Measurements from ENCODE around the gene HOXA2.

Gene HOXA2

DNA sequence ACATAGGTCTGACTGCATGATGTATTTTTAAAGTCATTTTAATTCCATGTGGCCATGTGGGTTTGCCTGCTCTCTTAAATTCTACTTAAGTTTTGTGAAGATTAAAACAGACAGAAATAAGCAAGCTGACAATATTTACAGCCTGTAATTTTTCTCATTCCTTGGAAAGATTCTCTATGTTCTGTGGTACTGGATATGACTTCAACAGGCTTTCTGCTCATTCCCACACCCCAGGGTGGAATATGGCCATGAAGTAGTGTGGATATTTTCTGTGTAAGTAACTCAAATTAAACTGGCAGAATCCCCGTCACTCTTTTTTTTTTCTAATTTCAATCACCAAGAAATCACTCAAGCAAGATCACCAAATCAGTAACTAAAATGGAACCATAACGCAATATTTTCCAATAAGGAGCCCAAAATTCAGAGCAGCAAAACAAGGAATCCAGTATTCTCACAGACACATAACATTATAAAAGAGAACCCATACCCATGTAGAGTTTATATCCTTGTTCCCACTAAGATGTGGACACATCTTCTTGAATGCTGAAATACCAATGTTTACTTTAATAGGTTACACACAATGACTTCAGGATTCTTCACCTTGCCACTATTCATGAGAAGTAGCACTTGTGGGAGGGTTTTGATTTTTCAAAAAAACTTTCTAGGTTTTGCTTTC lies 35.3 kb upstream of the HOXA2 start:
- H2BK15ac ChIP-seq (replicated peaks; ENCODE audit: low read depth), result no peak overlapping the region
- H3K4me2 ChIP-seq (ENCODE audit: low read length), result no peak overlapping the region
- no peak overlapping the region for H3K23ac ChIP-seq (ENCODE audit: low read length)
- WGBS (ENCODE audit: extremely low coverage, insufficient coverage, low lambda C conversion rate), result no CpG with 5 or more reads among the region's 2 CpGs
- no peak overlapping the region for H2BK120ac ChIP-seq (ENCODE audit: low read depth, low read length)
- no peak overlapping the region for H4K5ac ChIP-seq (ENCODE audit: low read length)
- no peak overlapping the region for H3K4me3 ChIP-seq (ENCODE audit: low read length)
- H3K9ac ChIP-seq (ENCODE audit: low read length), result no peak overlapping the region
- H3K4me1 ChIP-seq (ENCODE audit: control insufficient read depth, low read depth, low read length), result no peaks in the 10 kb centered on the region
- H3K79me2 ChIP-seq (ENCODE audit: control insufficient read depth, insufficient read depth, low read length), result no peaks in the 10 kb centered on the region
- no peak overlapping the region for H4K8ac ChIP-seq (ENCODE audit: low read depth, low read length)
- H2AK5ac ChIP-seq (ENCODE audit: low read length), result no peak overlapping the region
- peaks cover 96% of the 10 kb centered on the region for H3K27me3 ChIP-seq (ENCODE audit: insufficient read depth, low read length, poor library complexity)
- no peaks in the 10 kb centered on the region for H3K79me1 ChIP-seq (ENCODE audit: low read length)
- H2BK5ac ChIP-seq (ENCODE audit: low read length), result no peak overlapping the region
- H3K27ac ChIP-seq (ENCODE audit: low read depth, low read length), result no peak overlapping the region
- no peak overlapping the region for H3K4ac ChIP-seq (ENCODE audit: low read depth, low read length)
- no peak for DNase-seq
- H3K18ac ChIP-seq (ENCODE audit: low read length), result no peak overlapping the region
- H3K56ac ChIP-seq (ENCODE audit: low read length), result no peak overlapping the region
- H3K36me3 ChIP-seq (ENCODE audit: control insufficient read depth, insufficient read depth, low read length), result no peaks in the 10 kb centered on the region

GRCh38 chr7:27134392-27134791 lies 31.9 kb upstream of the HOXA2 start:
- Histone ChIP-seq H3K4me3 (ENCODE audit: low read length) (no peak overlapping the region), H2BK120ac (ENCODE audit: low read depth, low read length) (no peak overlapping the region), H3K79me1 (ENCODE audit: low read length) (no peaks in the 10 kb centered on the region), H3K4ac (ENCODE audit: low read depth, low read length) (no peak overlapping the region), H3K79me2 (ENCODE audit: control insufficient read depth, insufficient read depth, low read length) (no peaks in the 10 kb centered on the region), H3K36me3 (ENCODE audit: control insufficient read depth, insufficient read depth, low read length) (no peaks in the 10 kb centered on the region), H3K27me3 (ENCODE audit: insufficient read depth, low read length, poor library complexity) (peaks cover 89% of the 10 kb centered on the region), H3K4me2 (ENCODE audit: low read length) (no peak overlapping the region), H3K56ac (ENCODE audit: low read length) (no peak overlapping the region), H3K27ac (ENCODE audit: low read depth, low read length) (no peak overlapping the region), H4K8ac (ENCODE audit: low read depth, low read length) (no peak overlapping the region), H2BK5ac (ENCODE audit: low read length) (no peak overlapping the region), H3K23ac (ENCODE audit: low read length) (no peak overlapping the region), H2BK15ac (replicated peaks; ENCODE audit: low read depth) (no peak overlapping the region), H3K9ac (ENCODE audit: low read length) (no peak overlapping the region), H3K4me1 (ENCODE audit: control insufficient read depth, low read depth, low read length) (no peaks in the 10 kb centered on the region), H4K5ac (ENCODE audit: low read length) (no peak overlapping the region), H2AK5ac (ENCODE audit: low read length) (no peak overlapping the region), H3K18ac (ENCODE audit: low read length) (no peak overlapping the region)
- DNase-seq, result no peak
- WGBS (ENCODE audit: extremely low coverage, insufficient coverage, low lambda C conversion rate), result no CpG with 5 or more reads among the region's 2 CpGs

- Histone ChIP-seq H3K36me3 (ENCODE audit: control insufficient read depth, insufficient read depth, low read length) (no peaks in the 10 kb centered on the region), H3K27me3 (ENCODE audit: insufficient read depth, low read length, poor library complexity) (peaks cover 89% of the 10 kb centered on the region), H2BK5ac (ENCODE audit: low read length) (no peak overlapping the region), H3K4ac (ENCODE audit: low read depth, low read length) (no peak overlapping the region), H4K5ac (ENCODE audit: low read length) (no peak overlapping the region), H2BK15ac (replicated peaks; ENCODE audit: low read depth) (no peak overlapping the region), H4K8ac (ENCODE audit: low read depth, low read length) (no peak overlapping the region), H3K79me1 (ENCODE audit: low read length) (no peaks in the 10 kb centered on the region), H3K18ac (ENCODE audit: low read length) (no peak overlapping the region), H2AK5ac (ENCODE audit: low read length) (no peak overlapping the region), H2BK120ac (ENCODE audit: low read depth, low read length) (no peak overlapping the region), H3K56ac (ENCODE audit: low read length) (no peak overlapping the region), H3K4me1 (ENCODE audit: control insufficient read depth, low read depth, low read length) (no peaks in the 10 kb centered on the region), H3K23ac (ENCODE audit: low read length) (no peak overlapping the region), H3K79me2 (ENCODE audit: control insufficient read depth, insufficient read depth, low read length) (no peaks in the 10 kb centered on the region), H3K4me2 (ENCODE audit: low read length) (no peak overlapping the region), H3K27ac (ENCODE audit: low read depth, low read length) (no peak overlapping the region), H3K4me3 (ENCODE audit: low read length) (no peak overlapping the region), H3K9ac (ENCODE audit: low read length) (no peak overlapping the region)
- no peak for DNase-seq
- no CpG with 5 or more reads among the region's 18 CpGs for WGBS (ENCODE audit: extremely low coverage, insufficient coverage, low lambda C conversion rate)
These were observed 31.1 kb upstream of the HOXA2 start for GRCh38 chr7:27133409-27134231.

GRCh38 chr7:27132978-27133377 lies 30.5 kb upstream of the HOXA2 start:
- Histone ChIP-seq H3K18ac (ENCODE audit: low read length) (no peak overlapping the region), H2BK15ac (replicated peaks; ENCODE audit: low read depth) (no peak overlapping the region), H2AK5ac (ENCODE audit: low read length) (no peak overlapping the region), H3K4ac (ENCODE audit: low read depth, low read length) (no peak overlapping the region), H3K27ac (ENCODE audit: low read depth, low read length) (no peak overlapping the region), H2BK120ac (ENCODE audit: low read depth, low read length) (no peak overlapping the region), H3K4me1 (ENCODE audit: control insufficient read depth, low read depth, low read length) (no peaks in the 10 kb centered on the region), H4K5ac (ENCODE audit: low read length) (no peak overlapping the region), H3K79me2 (ENCODE audit: control insufficient read depth, insufficient read depth, low read length) (no peaks in the 10 kb centered on the region), H3K4me2 (ENCODE audit: low read length) (no peak overlapping the region), H3K23ac (ENCODE audit: low read length) (no peak overlapping the region), H3K36me3 (ENCODE audit: control insufficient read depth, insufficient read depth, low read length) (no peaks in the 10 kb centered on the region), H3K9ac (ENCODE audit: low read length) (no peak overlapping the region), H3K56ac (ENCODE audit: low read length) (no peak overlapping the region), H4K8ac (ENCODE audit: low read depth, low read length) (no peak overlapping the region), H3K4me3 (ENCODE audit: low read length) (no peak overlapping the region), H2BK5ac (ENCODE audit: low read length) (no peak overlapping the region), H3K79me1 (ENCODE audit: low read length) (no peaks in the 10 kb centered on the region), H3K27me3 (ENCODE audit: insufficient read depth, low read length, poor library complexity) (peaks cover 88% of the 10 kb centered on the region)
- WGBS (ENCODE audit: extremely low coverage, insufficient coverage, low lambda C conversion rate), result no CpG with 5 or more reads among the region's 6 CpGs
- no peak for DNase-seq

- Histone ChIP-seq H3K18ac (ENCODE audit: low read length) (no peak overlapping the region), H3K27ac (ENCODE audit: low read depth, low read length) (no peak overlapping the region), H4K5ac (ENCODE audit: low read length) (no peak overlapping the region), H2BK120ac (ENCODE audit: low read depth, low read length) (no peak overlapping the region), H3K27me3 (ENCODE audit: insufficient read depth, low read length, poor library complexity) (peaks cover 88% of the 10 kb centered on the region), H3K9ac (ENCODE audit: low read length) (no peak overlapping the region), H3K4me1 (ENCODE audit: control insufficient read depth, low read depth, low read length) (no peaks in the 10 kb centered on the region), H3K79me2 (ENCODE audit: control insufficient read depth, insufficient read depth, low read length) (no peaks in the 10 kb centered on the region), H3K56ac (ENCODE audit: low read length) (no peak overlapping the region), H2BK15ac (replicated peaks; ENCODE audit: low read depth) (no peak overlapping the region), H3K4ac (ENCODE audit: low read depth, low read length) (no peak overlapping the region), H2BK5ac (ENCODE audit: low read length) (no peak overlapping the region), H3K4me3 (ENCODE audit: low read length) (no peak overlapping the region), H4K8ac (ENCODE audit: low read depth, low read length) (no peak overlapping the region), H3K79me1 (ENCODE audit: low read length) (no peaks in the 10 kb centered on the region), H3K23ac (ENCODE audit: low read length) (no peak overlapping the region), H3K36me3 (ENCODE audit: control insufficient read depth, insufficient read depth, low read length) (no peaks in the 10 kb centered on the region), H3K4me2 (ENCODE audit: low read length) (no peak overlapping the region), H2AK5ac (ENCODE audit: low read length) (no peak overlapping the region)
- WGBS (ENCODE audit: extremely low coverage, insufficient coverage, low lambda C conversion rate), result no CpG with 5 or more reads among the region's 2 CpGs
- no peak for DNase-seq
These were observed 29.7 kb upstream of the HOXA2 start for GRCh38 chr7:27132214-27132613.

Data from mesendoderm (in vitro differentiated cells).